ENCODE results near the gene CER1. TPM values are rescaled to one million over a fixed set of nuclear protein-coding genes. Genes with fewer than 3 reads are reported as not detected.

The CER1 gene
- not detected in 2 replicates for total RNA-seq
- long read RNA-seq = 0 reads

DNA sequence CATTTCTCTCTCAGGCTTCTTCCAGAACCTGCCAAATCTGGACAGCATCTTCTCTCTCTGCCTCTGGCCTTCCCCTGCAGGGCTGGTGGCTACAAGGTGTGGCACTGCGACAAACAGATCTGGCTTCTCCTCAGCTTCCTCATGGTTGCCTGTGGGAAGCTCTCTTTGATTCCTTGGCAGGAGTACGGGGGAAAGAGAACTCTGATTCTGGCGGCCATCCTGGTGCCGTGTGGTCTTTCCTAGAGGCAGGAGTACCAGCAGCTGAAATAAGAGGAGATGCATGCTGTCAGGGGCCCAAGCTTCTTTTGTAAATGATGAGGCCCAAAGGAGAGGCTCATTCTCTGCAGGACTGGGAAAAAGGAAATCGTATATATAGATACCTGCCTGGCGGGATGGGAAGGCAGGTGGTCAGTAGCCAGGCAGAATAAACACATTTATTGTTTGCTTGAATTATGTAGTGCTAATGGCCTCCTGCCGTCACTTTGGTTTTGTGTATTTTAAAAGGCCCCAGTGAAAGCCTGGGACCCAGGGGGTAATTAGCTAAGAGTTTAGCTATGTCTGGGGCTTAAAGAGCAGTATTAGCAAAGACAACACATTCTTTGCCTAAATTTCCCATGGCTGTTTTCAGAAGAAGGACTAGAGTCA is at the start of gene CER1:
Gene CER1, minus strand, starts transcription at position 343 of the 645 bp plus-strand sequence. Its CDS starts 61 bp downstream, at position 282.
- Mint-ChIP-seq H3K4me3 (ENCODE audit: unreplicated experiment) (no peak within 1 kb of the TSS), H3K9me3 (ENCODE audit: unreplicated experiment) (no peaks in the 10 kb centered on the region), H3K4me1 (ENCODE audit: unreplicated experiment) (peaks cover 1% of the 10 kb centered on the region), H3K27me3 (ENCODE audit: unreplicated experiment) (peaks cover 48% of the 10 kb centered on the region), H3K27ac (ENCODE audit: unreplicated experiment) (no peak within 1 kb of the TSS), H3K36me3 (ENCODE audit: unreplicated experiment) (no peaks in the 10 kb centered on the region)
- no peak for TF ChIP-seq CTCF (IDR thresholded peaks at IDR 0.05)
- DNase-seq (ENCODE audit: extremely low spot score, unreplicated experiment) = no peak

- Mint-ChIP-seq H3K4me1 (ENCODE audit: unreplicated experiment) (no peaks in the 10 kb centered on the region), H3K27ac (ENCODE audit: unreplicated experiment) (no peak overlapping the region), H3K9me3 (ENCODE audit: unreplicated experiment) (no peaks in the 10 kb centered on the region), H3K36me3 (ENCODE audit: unreplicated experiment) (no peaks in the 10 kb centered on the region), H3K4me3 (ENCODE audit: unreplicated experiment) (no peak overlapping the region), H3K27me3 (ENCODE audit: unreplicated experiment) (peaks cover 54% of the 10 kb centered on the region)
- TF ChIP-seq CTCF (IDR thresholded peaks at IDR 0.05) = no peak
- DNase-seq (ENCODE audit: extremely low spot score, unreplicated experiment) = no peak
These were observed 48.1 kb upstream of the CER1 start for GRCh38 chr9:14770592-14770991.

GRCh38 chr9:14769230-14769571 is 46.7 kb upstream of the CER1 start:
- no peaks in the 10 kb centered on the region for H3K36me3 Mint-ChIP-seq (ENCODE audit: unreplicated experiment)
- no peak overlapping the region for H3K27ac Mint-ChIP-seq (ENCODE audit: unreplicated experiment)
- no peak for DNase-seq (ENCODE audit: extremely low spot score, unreplicated experiment)
- peaks cover 58% of the 10 kb centered on the region for H3K27me3 Mint-ChIP-seq (ENCODE audit: unreplicated experiment)
- no peak for TF ChIP-seq CTCF (IDR thresholded peaks at IDR 0.05)
- H3K4me1 Mint-ChIP-seq (ENCODE audit: unreplicated experiment) = no peaks in the 10 kb centered on the region
- H3K9me3 Mint-ChIP-seq (ENCODE audit: unreplicated experiment) = no peaks in the 10 kb centered on the region
- H3K4me3 Mint-ChIP-seq (ENCODE audit: unreplicated experiment) = no peak overlapping the region

GRCh38 chr9:14768405-14769229 is 46.1 kb upstream of the CER1 start:
- no peak for DNase-seq (ENCODE audit: extremely low spot score, unreplicated experiment)
- H3K9me3 Mint-ChIP-seq (ENCODE audit: unreplicated experiment) = no peaks in the 10 kb centered on the region
- no peaks in the 10 kb centered on the region for H3K36me3 Mint-ChIP-seq (ENCODE audit: unreplicated experiment)
- no peaks in the 10 kb centered on the region for H3K4me1 Mint-ChIP-seq (ENCODE audit: unreplicated experiment)
- no peak overlapping the region for H3K27ac Mint-ChIP-seq (ENCODE audit: unreplicated experiment)
- H3K4me3 Mint-ChIP-seq (ENCODE audit: unreplicated experiment) = no peak overlapping the region
- TF ChIP-seq CTCF (IDR thresholded peaks at IDR 0.05) = peak; percentile 81
- peaks cover 62% of the 10 kb centered on the region for H3K27me3 Mint-ChIP-seq (ENCODE audit: unreplicated experiment)

GRCh38 chr9:14766299-14766698 is 43.8 kb upstream of the CER1 start:
- Mint-ChIP-seq H3K4me3 (ENCODE audit: unreplicated experiment) (no peak overlapping the region), H3K9me3 (ENCODE audit: unreplicated experiment) (no peaks in the 10 kb centered on the region), H3K27me3 (ENCODE audit: unreplicated experiment) (peaks cover 67% of the 10 kb centered on the region), H3K4me1 (ENCODE audit: unreplicated experiment) (no peaks in the 10 kb centered on the region), H3K27ac (ENCODE audit: unreplicated experiment) (no peak overlapping the region), H3K36me3 (ENCODE audit: unreplicated experiment) (no peaks in the 10 kb centered on the region)
- DNase-seq (ENCODE audit: extremely low spot score, unreplicated experiment) = no peak
- TF ChIP-seq CTCF (IDR thresholded peaks at IDR 0.05) = no peak
